Measurements from ENCODE around the gene PCP4. TPM values are rescaled to one million over a fixed set of nuclear protein-coding genes. Genes with fewer than 3 reads are reported as not detected.

PCP4 gene
- total and polyA plus RNA-seq, 2 donors (not counting 3 experiments of a cell fraction or from before 2014, with no cell fraction given): not detected

- Histone ChIP-seq H4K20me1 (replicated peaks; ENCODE audit: control insufficient read depth, extremely low read depth, insufficient read depth, low read length) (no peaks in the 10 kb centered on the region), H3K27me3 (ENCODE audit: control insufficient read depth in 2 of 2, insufficient read depth in 2 of 2, low read length in 2 of 2) (no peaks in the 10 kb centered on the region), H3K9me1 (replicated peaks; ENCODE audit: control insufficient read depth, extremely low read depth, insufficient read depth, low read length) (no peaks in the 10 kb centered on the region), H3K4me2 (ENCODE audit: insufficient read depth, low read length) (no peak overlapping the region), H2AFZ (ENCODE audit: low read depth, low read length) (no peak overlapping the region), H3K4me1 (ENCODE audit: control insufficient read depth, extremely low read depth, insufficient read depth, low read length) (no peaks in the 10 kb centered on the region), H3K4me3 (replicated peaks in 1 of 3; ENCODE audit: insufficient read depth in 1 of 3, low read depth in 1 of 3, low read length in 3 of 3) (no peak overlapping the region), H3K79me2 (ENCODE audit: control insufficient read depth, insufficient read depth, low read length) (no peaks in the 10 kb centered on the region), H3K9ac (replicated peaks; ENCODE audit: extremely low read depth, insufficient read depth, low read length) (no peak overlapping the region), H3K9me3 (replicated peaks; ENCODE audit: control insufficient read depth, insufficient read depth, low read length) (peaks cover 8% of the 10 kb centered on the region), H3K27ac (ENCODE audit: insufficient read depth, low read depth, low read length) (no peak overlapping the region), H3K36me3 (ENCODE audit: control insufficient read depth in 2 of 2, extremely low read depth in 1 of 2, insufficient read depth in 2 of 2, low read length in 2 of 2) (no peaks in the 10 kb centered on the region)
- TF ChIP-seq EZH2 (IDR thresholded peaks at IDR 0.05; ENCODE audit: borderline replicate concordance, low read depth, low read length, severe bottlenecking) (no peak), MYC (IDR thresholded peaks at IDR 0.05; ENCODE audit: low read depth, low read length) (no peak), POLR2A (IDR thresholded peaks at IDR 0.05; ENCODE audit: low read depth, low read length) (no peak), GATA2 (IDR thresholded peaks at IDR 0.05; ENCODE audit: insufficient read depth, insufficient read length, low read depth, low read length) (no peak), MAX (IDR thresholded peaks at IDR 0.05; ENCODE audit: insufficient read depth, insufficient read length) (no peak), FOS (IDR thresholded peaks at IDR 0.05; ENCODE audit: borderline replicate concordance, insufficient read depth, low read length) (no peak)
- intact Hi-C loops (cut with micrococcal nuclease): no loop called here
- no TSS peak for BruUV-seq (replicated peaks)
- DNase-seq (ENCODE audit: low read depth, low spot score) (no peak), FAIRE-seq (no peak)
- dilution Hi-C loops (cut with MboI; ENCODE audit: extremely low pct_ligation_motif_present, low sequenced_read_pairs): no loop called here
- CTCF ChIA-PET: no interaction called here
- POLR2A ChIA-PET: no interaction called here
Observed at GRCh38 chr21:39863111-39863510, 4.1 kb upstream of the PCP4 start.

GRCh38 chr21:39866093-39866492 lies 1.1 kb upstream of the PCP4 start:
- no peak for TF ChIP-seq POLR2AphosphoS5 (IDR thresholded peaks at IDR 0.05; ENCODE audit: insufficient read depth, low read depth, low read length)
- no peak for TF ChIP-seq CTCF (IDR thresholded peaks at IDR 0.05; ENCODE audit: extremely low read depth in 1 of 2, insufficient read depth in 1 of 2, low read depth in 1 of 2, low read length in 2 of 2)
- no peak for TF ChIP-seq FOS (IDR thresholded peaks at IDR 0.05; ENCODE audit: borderline replicate concordance, insufficient read depth, low read length)
- TF ChIP-seq EZH2 (IDR thresholded peaks at IDR 0.05; ENCODE audit: borderline replicate concordance, low read depth, low read length, severe bottlenecking): no peak
- TF ChIP-seq MAX (IDR thresholded peaks at IDR 0.05; ENCODE audit: insufficient read depth, insufficient read length): no peak
- no peak for TF ChIP-seq GATA2 (IDR thresholded peaks at IDR 0.05; ENCODE audit: insufficient read depth, insufficient read length, low read depth, low read length)
- no peak for TF ChIP-seq MYC (IDR thresholded peaks at IDR 0.05; ENCODE audit: low read depth, low read length)
- TF ChIP-seq JUN (IDR thresholded peaks at IDR 0.05; ENCODE audit: borderline replicate concordance, insufficient read depth, insufficient read length, low read depth): no peak
- no peak for TF ChIP-seq POLR2A (IDR thresholded peaks at IDR 0.05; ENCODE audit: low read depth, low read length)
- Histone ChIP-seq H3K4me1 (ENCODE audit: control insufficient read depth, extremely low read depth, insufficient read depth, low read length) (no peaks in the 10 kb centered on the region), H3K4me2 (ENCODE audit: insufficient read depth, low read length) (no peak overlapping the region), H3K79me2 (ENCODE audit: control insufficient read depth, insufficient read depth, low read length) (no peaks in the 10 kb centered on the region), H3K27me3 (ENCODE audit: control insufficient read depth in 2 of 2, insufficient read depth in 2 of 2, low read length in 2 of 2) (no peaks in the 10 kb centered on the region), H4K20me1 (replicated peaks; ENCODE audit: control insufficient read depth, extremely low read depth, insufficient read depth, low read length) (no peaks in the 10 kb centered on the region), H3K4me3 (replicated peaks in 1 of 3; ENCODE audit: insufficient read depth in 1 of 3, low read depth in 1 of 3, low read length in 3 of 3) (no peak overlapping the region), H3K9me3 (replicated peaks; ENCODE audit: control insufficient read depth, insufficient read depth, low read length) (no peaks in the 10 kb centered on the region), H3K36me3 (ENCODE audit: control insufficient read depth in 2 of 2, extremely low read depth in 1 of 2, insufficient read depth in 2 of 2, low read length in 2 of 2) (no peaks in the 10 kb centered on the region), H2AFZ (ENCODE audit: low read depth, low read length) (no peak overlapping the region), H3K27ac (ENCODE audit: insufficient read depth, low read depth, low read length) (no peak overlapping the region), H3K9me1 (replicated peaks; ENCODE audit: control insufficient read depth, extremely low read depth, insufficient read depth, low read length) (no peaks in the 10 kb centered on the region), H3K9ac (replicated peaks; ENCODE audit: extremely low read depth, insufficient read depth, low read length) (no peak overlapping the region)
- POLR2A ChIA-PET: no interaction called here
- DNase-seq (ENCODE audit: low read depth, low spot score): no peak
- intact Hi-C loops (cut with micrococcal nuclease): no loop called here
- dilution Hi-C loops (cut with MboI; ENCODE audit: extremely low pct_ligation_motif_present, low sequenced_read_pairs): no loop called here
- CTCF ChIA-PET: no interaction called here
- no peak for FAIRE-seq
- no TSS peak for BruUV-seq (replicated peaks)

Measured in endothelial cell of umbilical vein (primary cell).